Measurements from ENCODE around the gene DNAJB4. TPM values are rescaled to one million over a fixed set of nuclear protein-coding genes. Genes with fewer than 3 reads are reported as not detected.

Gene DNAJB4
- total RNA-seq, 1 experiment from 2014 or later, result 26.0 TPM

- Histone ChIP-seq H3K4me2 (ENCODE audit: low read length) (no peak overlapping the region), H4K20me1 (ENCODE audit: insufficient read depth) (peaks cover 43% of the 10 kb centered on the region; the same call in 1 of the 2 replicates), H2AFZ (ENCODE audit: low read depth, low read length, poor library complexity, severe bottlenecking) (no peak overlapping the region), H3K79me2 (ENCODE audit: insufficient read depth, low read length) (peaks cover 100% of the 10 kb centered on the region), H3K27ac (ENCODE audit: low read depth, low read length) (no peak overlapping the region), H3K9me3 (ENCODE audit: control insufficient read depth in 1 of 2, insufficient read depth in 1 of 2, low read depth in 1 of 2, low read length in 2 of 2) (no peaks in the 10 kb centered on the region), H3K9me2 (ENCODE audit: insufficient read depth) (no peaks in the 10 kb centered on the region), H3K4me3 (replicated peaks in 1 of 2; ENCODE audit: low read depth in 1 of 2, low read length in 2 of 2) (no peak overlapping the region), H3K36me3 (ENCODE audit: control insufficient read depth in 1 of 2, insufficient read depth in 2 of 2, low read length in 2 of 2) (peaks cover 10 to 31% of the 10 kb centered on the region in 2 experiments), H3K9ac (ENCODE audit: low read length) (0 out of 2 replicates have a peak overlapping the region, but pooled peaks have one; percentile 9), H3K27me3 (ENCODE audit: insufficient read depth, low read length) (no peaks in the 10 kb centered on the region), H3K4me1 (ENCODE audit: control insufficient read depth in 1 of 2, insufficient read depth in 2 of 2, low read length in 2 of 2) (peaks cover 12 to 20% of the 10 kb centered on the region in 2 experiments)
- DNase-seq (ENCODE audit: low read depth, low spot score), result no peak
- TSS peak; percentile 1 for BruUV-seq (replicated peaks)
- intact Hi-C loops (cut with micrococcal nuclease), result loop anchor here (5.0 kb wide), 1 partner anchor 289 kb away; no protein-coding TSS in a partner anchor
- POLR2A ChIA-PET, result interaction anchor here (0.7 to 1.7 kb wide), 4 partner anchors 11 to 343 kb away, joined by 3 to 15 read pairs (median 3); partner anchors contain the start of gene DNAJB4
- TF ChIP-seq FOSL1 (IDR thresholded peaks at IDR 0.05; ENCODE audit: low read depth) (no peak), ATF3 (IDR thresholded peaks at IDR 0.05) (no peak), TCF7L2 (IDR thresholded peaks at IDR 0.05; ENCODE audit: borderline replicate concordance, extremely low read depth, insufficient read depth, insufficient read length) (no peak), POLR2AphosphoS5 (IDR thresholded peaks at IDR 0.05; ENCODE audit: low read depth, low read length) (0 out of 2 replicates have a peak, but pooled peaks have one; percentile 7)
- CTCF ChIA-PET, result no interaction called here
- RAD21 ChIA-PET (ENCODE audit: low non-redundant PET in 1 of 2, low total read pairs in 2 of 2, uncharacterized antibody in 2 of 2, unreplicated experiment in 2 of 2), result interaction anchor here in 1 of 2 experiments (0.6 kb wide), 1 partner anchor 828 kb away, joined by 3 read pairs; no protein-coding TSS in a partner anchor
- ATAC-seq, result no peak
These were observed 28.8 kb upstream of the DNAJB4 start for GRCh38 chr1:77975907-77976306.

- no peaks in the 10 kb centered on the region for H3K27me3 ChIP-seq (ENCODE audit: insufficient read depth, low read length)
- no peak for ATAC-seq
- H3K4me2 ChIP-seq (ENCODE audit: low read length), result peak overlapping the region; percentile 83; the same call in 1 of the 2 replicates
- peaks cover 12 to 20% of the 10 kb centered on the region in 2 experiments for H3K4me1 ChIP-seq (ENCODE audit: control insufficient read depth in 1 of 2, insufficient read depth in 2 of 2, low read length in 2 of 2)
- no TSS peak for BruUV-seq (replicated peaks)
- H3K9me3 ChIP-seq (ENCODE audit: control insufficient read depth in 1 of 2, insufficient read depth in 1 of 2, low read depth in 1 of 2, low read length in 2 of 2), result no peaks in the 10 kb centered on the region
- H3K79me2 ChIP-seq (ENCODE audit: insufficient read depth, low read length), result peaks cover 100% of the 10 kb centered on the region
- intact Hi-C loops (cut with micrococcal nuclease), result loop anchor here (5.0 kb wide), 1 partner anchor 289 kb away; no protein-coding TSS in a partner anchor
- ChIA-PET RAD21 (ENCODE audit: low non-redundant PET in 1 of 2, low total read pairs in 2 of 2, uncharacterized antibody in 2 of 2, unreplicated experiment in 2 of 2) (no interaction called here), CTCF (no interaction called here), POLR2A (interaction anchor here (1.3 to 6.1 kb wide), 3 partner anchors 25 to 29 kb away, joined by 3 to 129 read pairs (median 15); partner anchors contain the start of gene DNAJB4)
- DNase-seq (ENCODE audit: low read depth, low spot score), result no peak
- H3K9me2 ChIP-seq (ENCODE audit: insufficient read depth), result no peaks in the 10 kb centered on the region
- H2AFZ ChIP-seq (ENCODE audit: low read depth, low read length, poor library complexity, severe bottlenecking), result no peak overlapping the region
- H3K27ac ChIP-seq (ENCODE audit: low read depth, low read length), result no peak overlapping the region
- H3K36me3 ChIP-seq (ENCODE audit: control insufficient read depth in 1 of 2, insufficient read depth in 2 of 2, low read length in 2 of 2), result peaks cover 8 to 31% of the 10 kb centered on the region in 2 experiments
- no peak overlapping the region for H3K9ac ChIP-seq (ENCODE audit: low read length)
- peak overlapping the region in 1 of 2 experiments; percentile 99; a peak in 1 of 4 replicates for H3K4me3 ChIP-seq (replicated peaks in 1 of 2; ENCODE audit: low read depth in 1 of 2, low read length in 2 of 2)
- peaks cover 37% of the 10 kb centered on the region; the same call in 1 of the 2 replicates for H4K20me1 ChIP-seq (ENCODE audit: insufficient read depth)
- TF ChIP-seq ATF3 (IDR thresholded peaks at IDR 0.05) (no peak), SIN3A (IDR thresholded peaks at IDR 0.05; ENCODE audit: low read depth) (0 out of 2 replicates have a peak, but pooled peaks have one; percentile 10), POLR2AphosphoS5 (IDR thresholded peaks at IDR 0.05; ENCODE audit: low read depth, low read length) (0 out of 2 replicates have a peak, but pooled peaks have one; percentile 5), SP1 (IDR thresholded peaks at IDR 0.05; ENCODE audit: low read depth) (no peak)
These were observed 28.2 kb upstream of the DNAJB4 start for GRCh38 chr1:77976433-77977076.

Measured in HCT116 (cell line).